H1 (cell line): ENCODE measurements around the gene TP53. TPM values are rescaled to one million over a fixed set of nuclear protein-coding genes. Genes with fewer than 3 reads are reported as not detected.

ENCODE experiments used
- CBX5 ChIP-seq: fragments of 300-800, 300-1000 bp; sonication (generic); IDR thresholded peaks from 2 replicates; pipeline ENCODE4 v1.7.1; 2016; ENCODE audit warnings: antibody characterized with exemption, low read length, low read depth
- GTF2F1 ChIP-seq: IDR thresholded peaks from 2 replicates; pipeline ENCODE4 v1.6.1; 2012; ENCODE audit warnings: low read depth, low read length, improper control_type of control experiment, borderline replicate concordance
- NRF1 ChIP-seq: IDR thresholded peaks from 2 replicates; pipeline ENCODE4 v1.6.1; 2011; ENCODE audit warnings: mild to moderate bottlenecking, low read depth, low read length, improper control_type of control experiment
- RFX5 ChIP-seq: IDR thresholded peaks from 2 replicates; pipeline ENCODE4 v1.6.1; 2011; ENCODE audit warnings: low read depth, low read length, improper control_type of control experiment, borderline replicate concordance
- TAF7 ChIP-seq: optimal IDR thresholded peaks from 2 replicates; pipeline ENCODE3; 2011; ENCODE audit warnings: low read depth, mild to moderate bottlenecking, inconsistent platforms, low read length, moderate library complexity, borderline replicate concordance
- TCF12 ChIP-seq: IDR thresholded peaks from 2 replicates; pipeline ENCODE4 v1.6.1; 2011; ENCODE audit warnings: low read depth, mild to moderate bottlenecking, low read length
- USF2 ChIP-seq: IDR thresholded peaks from 2 replicates; pipeline ENCODE4 v1.6.1; 2011; ENCODE audit warnings: low read length, improper control_type of control experiment
- polyA plus RNA-seq, 7 experiments: library from polyadenylated mRNA; depleted of rRNA in 3 of 7; stranded (reverse) in 5 of 7; unstranded in 2 of 7; fragments of >200 nt in 5 of 7; fragments of 200-250 nt in 2 of 7; gene quantifications; 1 replicate in 5 of 7; 2 replicates in 1 of 7; 4 replicates in 1 of 7; pipeline versions ENCODE4 v1.2.1 to v1.2.3, GENCODE V29; 2011 to 2013; ENCODE audit warnings: missing spikeins in 2 of 7, mixed read lengths in 2 of 7
- total RNA-seq: library from RNA; stranded (reverse); fragmentation: NEBNext Ultra II Directional; extraction: Animal tissue kit (Norgen Biotek cat#: 25700); gene quantifications from 2 replicates; pipeline ENCODE4 v1.2.1, GENCODE V29; 2021

The TP53 gene
- total and polyA plus RNA-seq, 2 of the 8 experiments (the other 6 are each of a cell fraction or from before 2014, with no cell fraction given): 143 to 198 TPM

- TF ChIP-seq NRF1: no peak
- TF ChIP-seq TAF7: no peak
- no peak for TF ChIP-seq RFX5
- TF ChIP-seq GTF2F1: no peak
- TF ChIP-seq TCF12: no peak
- TF ChIP-seq CBX5: no peak
- TF ChIP-seq USF2: no peak
Measured at GRCh38 chr17:7712111-7712771, 25.0 kb upstream of the TP53 start (continued).
